Measurements from ENCODE around the gene SLC49A4. TPM values are rescaled to one million over a fixed set of nuclear protein-coding genes. Genes with fewer than 3 reads are reported as not detected.

The SLC49A4 gene
- total and polyA plus RNA-seq, 2 of the 8 experiments (the other 6 are each of a cell fraction or from before 2014, with no cell fraction given), result 9.5 to 10.2 TPM

- Histone ChIP-seq H3K79me2 (ENCODE audit: control insufficient read depth in 1 of 2, insufficient read depth in 2 of 2, low read length in 2 of 2) (no peaks in the 10 kb centered on the region), H2BK5ac (ENCODE audit: low read depth, low read length) (no peak overlapping the region), H2AK5ac (ENCODE audit: low read depth, low read length) (no peak overlapping the region), H2BK15ac (ENCODE audit: low read length) (no peak overlapping the region), H3K4me1 (replicated peaks in 1 of 4; ENCODE audit: control insufficient read depth in 3 of 4, insufficient read depth in 4 of 4, low read length in 3 of 4) (peaks cover 0 to 3% (median 2%) of the 10 kb centered on the region in 4 experiments; a peak in 4 of 7 replicates), H3K23ac (ENCODE audit: insufficient read length) (no peak overlapping the region), H3K27ac (ENCODE audit: low read depth, low read length) (no peak overlapping the region), H3K9me3 (ENCODE audit: insufficient read depth in 2 of 2, low read depth in 1 of 2, low read length in 1 of 2) (no peaks in the 10 kb centered on the region), H3K4ac (replicated peaks; ENCODE audit: insufficient read length, low read depth, low read length) (no peak overlapping the region), H4K8ac (ENCODE audit: extremely low read depth, insufficient read depth, low read length) (no peak overlapping the region; the same call in none of the 2 replicates), H2AFZ (ENCODE audit: low read length) (no peak overlapping the region), H3K79me1 (ENCODE audit: low read depth, low read length) (no peaks in the 10 kb centered on the region), H2BK120ac (replicated peaks; ENCODE audit: low read depth, low read length) (no peak overlapping the region), H3K9ac (replicated peaks in 1 of 4; ENCODE audit: extremely low read depth in 1 of 4, low read depth in 3 of 4, low read length in 3 of 4) (no peak overlapping the region), H3K56ac (replicated peaks; ENCODE audit: insufficient read length, low read depth, low read length) (no peak overlapping the region), H2BK12ac (ENCODE audit: low read depth, low read length) (no peak overlapping the region), H4K91ac (replicated peaks; ENCODE audit: insufficient read length, low read length) (no peak overlapping the region), H3K18ac (ENCODE audit: extremely low read depth, low read length) (no peak overlapping the region), H3K36me3 (ENCODE audit: control insufficient read depth in 2 of 4, insufficient read depth in 4 of 4, low read length in 3 of 4) (no peaks in the 10 kb centered on the region; a peak in 1 of 8 replicates), H4K5ac (ENCODE audit: insufficient read length, low read depth, low read length) (no peak overlapping the region), H3K27me3 (replicated peaks in 1 of 4; ENCODE audit: control insufficient read depth in 3 of 4, extremely low read depth in 1 of 4, insufficient read depth in 3 of 4, low read length in 3 of 4) (peaks cover 0 to 24% (median 17%) of the 10 kb centered on the region in 4 experiments; a peak in 5 of 7 replicates), H3K4me2 (ENCODE audit: insufficient read depth in 1 of 2, low read depth in 2 of 2, low read length in 2 of 2) (no peak overlapping the region), H4K20me1 (replicated peaks in 1 of 2; ENCODE audit: control insufficient read depth in 1 of 2, insufficient read depth in 2 of 2, low read length in 2 of 2) (no peaks in the 10 kb centered on the region), H3K14ac (ENCODE audit: insufficient read length) (no peak overlapping the region), H3K23me2 (ENCODE audit: low read depth, low read length) (peaks cover 6% of the 10 kb centered on the region; the same call in 1 of the 2 replicates), H2BK20ac (ENCODE audit: low read length) (no peak overlapping the region), H3K4me3 (ENCODE audit: extremely low read depth in 1 of 4, insufficient read depth in 2 of 4, low read depth in 3 of 4, low read length in 4 of 4) (no peak overlapping the region)
- CTCF ChIA-PET (ENCODE audit: partially characterized antibody), result interaction anchor here (0.6 to 3.6 kb wide), 5 partner anchors 22 to 163 kb away, joined by 3 to 12 read pairs (median 5); partner anchors contain the start of gene SEMA5B
- POLR2A ChIA-PET (ENCODE audit: partially characterized antibody), result interaction anchor here (1.1 to 1.4 kb wide), 2 partner anchors 9 to 45 kb away, joined by 3 read pairs; no protein-coding TSS in a partner anchor
- FAIRE-seq (no peak), DNase-seq (ENCODE audit: low read depth in 1 of 2, low spot score in 2 of 2) (no peak)
- 83% methylated on average over 5 of the region's 5 CpGs; no CpG with 5 or more reads in 1 of the 2 experiments for WGBS, 2 experiments (ENCODE audit: extremely low coverage in 1 of 2, insufficient coverage in 1 of 2, insufficient read length in 1 of 2, insufficient replicate concordance in 2 of 2, low coverage in 1 of 2, low lambda C conversion rate in 2 of 2, missing lambda C conversion rate in 1 of 2)
- TF ChIP-seq EZH2 (IDR thresholded peaks at IDR 0.05; ENCODE audit: low read depth, low read length, severe bottlenecking) (no peak), RBBP5 (IDR thresholded peaks at IDR 0.05; ENCODE audit: borderline replicate concordance, low read depth, low read length) (no peak), TAF7 (optimal IDR thresholded peaks at IDR 0.05; ENCODE audit: borderline replicate concordance, low read depth, low read length) (no peak), NRF1 (IDR thresholded peaks at IDR 0.05; ENCODE audit: low read depth, low read length) (no peak)
These were observed 123.9 kb downstream of the SLC49A4 start for GRCh38 chr3:122918576-122919290.

All from H1 (cell line).